Measurements from ENCODE around the gene SPINK9. TPM values are rescaled to one million over a fixed set of nuclear protein-coding genes. Genes with fewer than 3 reads are reported as not detected.

SPINK9 gene
- total RNA-seq (not detected), polyA plus RNA-seq (1 to 10 TPM in 1 of 2 donors, not detected in 1; 1.0 TPM), total RNA-seq (not detected)

- no peaks in the 10 kb centered on the region for H3K9me3 ChIP-seq (ENCODE audit: control insufficient read depth in 2 of 3, low read length in 3 of 3)
- no peaks in the 10 kb centered on the region for H3K36me3 ChIP-seq (ENCODE audit: control insufficient read depth in 2 of 3, insufficient read depth in 3 of 3, low read length in 3 of 3)
- ATAC-seq (no peak), DNase-seq (no peak)
- Mint-ChIP-seq H3K4me1 (no peaks in the 10 kb centered on the region), H3K27me3 (peaks cover 0 to 5% (median 2%) of the 10 kb centered on the region in 5 donors), H3K27ac (no peak within 1 kb of the TSS), H3K4me3 (no peak within 1 kb of the TSS), H3K36me3 (peaks cover 0 to 10% (median 7%) of the 10 kb centered on the region in 5 donors), H3K9me3 (peaks cover 4 to 12% (median 6%) of the 10 kb centered on the region in 11 donors)
- CTCF ChIA-PET, result no interaction called here
- H3K4me3 ChIP-seq (ENCODE audit: low read length), result no peak within 1 kb of the TSS
- intact Hi-C loops (cut with micrococcal nuclease), result no loop called here
- no peaks in the 10 kb centered on the region for H3K4me1 ChIP-seq (ENCODE audit: control insufficient read depth in 2 of 2, insufficient read depth in 2 of 2, low read length in 2 of 2)
- POLR2A ChIA-PET, result no interaction called here
- H3K27ac ChIP-seq (ENCODE audit: low read depth, low read length), result no peak within 1 kb of the TSS
- H3K27me3 ChIP-seq (ENCODE audit: control insufficient read depth in 2 of 2, insufficient read depth in 2 of 2, low read length in 2 of 2), result no peaks in the 10 kb centered on the region
Measured at GRCh38 chr5:148335259-148335658, at the start of gene SPINK9. SPINK9 (plus strand) TSS chr5:148335559; CDS start chr5:148335614, 55 bp downstream.

GRCh38 chr5:148290271-148291195, 44.8 kb upstream of the SPINK9 start:
- Histone ChIP-seq H3K9me3 (ENCODE audit: control insufficient read depth in 2 of 3, low read length in 3 of 3) (no peaks in the 10 kb centered on the region), H3K4me3 (ENCODE audit: low read length) (no peak overlapping the region), H3K27ac (ENCODE audit: low read depth, low read length) (no peak overlapping the region), H3K27me3 (ENCODE audit: control insufficient read depth in 2 of 2, insufficient read depth in 2 of 2, low read length in 2 of 2) (no peaks in the 10 kb centered on the region), H3K4me1 (ENCODE audit: control insufficient read depth in 2 of 2, insufficient read depth in 2 of 2, low read length in 2 of 2) (no peaks in the 10 kb centered on the region), H3K36me3 (ENCODE audit: control insufficient read depth in 2 of 3, insufficient read depth in 3 of 3, low read length in 3 of 3) (no peaks in the 10 kb centered on the region)
- Mint-ChIP-seq H3K4me3 (no peak overlapping the region), H3K27me3 (peaks cover 0 to 2% (median 0%) of the 10 kb centered on the region in 5 donors), H3K36me3 (no peaks in the 10 kb centered on the region), H3K27ac (no peak overlapping the region), H3K4me1 (no peaks in the 10 kb centered on the region), H3K9me3 (no peaks in the 10 kb centered on the region)
- intact Hi-C loops (cut with micrococcal nuclease), result loop anchor here (1.0 to 5.0 kb wide), 3 partner anchors 84 to 193 kb away; no protein-coding TSS in a partner anchor
- POLR2A ChIA-PET, result no interaction called here
- peak; percentile 26 for ATAC-seq
- DNase-seq, result peak in 2 of 9 donors; percentile 3 to 14
- CTCF ChIA-PET, result interaction anchor here (1.7 kb wide), 1 partner anchor 84 kb away, joined by 9 read pairs; no protein-coding TSS in a partner anchor

GRCh38 chr5:148297731-148298130, 37.6 kb upstream of the SPINK9 start:
- H3K4me3 Mint-ChIP-seq, result no peak overlapping the region
- no peak for ATAC-seq

GRCh38 chr5:148306446-148306845, 28.9 kb upstream of the SPINK9 start:
- H3K4me3 Mint-ChIP-seq, result no peak overlapping the region
- H3K27ac Mint-ChIP-seq, result no peak overlapping the region
- ATAC-seq, result no peak
- Histone ChIP-seq H3K36me3 (ENCODE audit: control insufficient read depth in 2 of 3, insufficient read depth in 3 of 3, low read length in 3 of 3) (no peaks in the 10 kb centered on the region), H3K9me3 (ENCODE audit: control insufficient read depth in 2 of 3, low read length in 3 of 3) (no peaks in the 10 kb centered on the region), H3K27ac (ENCODE audit: low read depth, low read length) (no peak overlapping the region), H3K4me1 (ENCODE audit: control insufficient read depth in 2 of 2, insufficient read depth in 2 of 2, low read length in 2 of 2) (no peaks in the 10 kb centered on the region), H3K4me3 (ENCODE audit: low read length) (no peak overlapping the region), H3K27me3 (ENCODE audit: control insufficient read depth in 2 of 2, insufficient read depth in 2 of 2, low read length in 2 of 2) (no peaks in the 10 kb centered on the region)
- intact Hi-C loops (cut with micrococcal nuclease), result no loop called here
- ChIA-PET CTCF (no interaction called here), POLR2A (no interaction called here)
- no peak for DNase-seq
- peaks cover 0 to 11% (median 0%) of the 10 kb centered on the region in 5 donors for H3K27me3 Mint-ChIP-seq
- peaks cover 0 to 15% (median 9%) of the 10 kb centered on the region in 5 donors for H3K36me3 Mint-ChIP-seq
- no peaks in the 10 kb centered on the region for H3K4me1 Mint-ChIP-seq
- H3K9me3 Mint-ChIP-seq, result peaks cover 0 to 16% (median 6%) of the 10 kb centered on the region in 11 donors

More at GRCh38 chr5:148297731-148298130, 37.6 kb upstream of the SPINK9 start:
- no peaks in the 10 kb centered on the region for H3K4me1 ChIP-seq (ENCODE audit: control insufficient read depth in 2 of 2, insufficient read depth in 2 of 2, low read length in 2 of 2)
- Mint-ChIP-seq H3K4me1 (no peaks in the 10 kb centered on the region), H3K9me3 (no peaks in the 10 kb centered on the region), H3K36me3 (no peaks in the 10 kb centered on the region), H3K27me3 (peaks cover 0 to 1% (median 0%) of the 10 kb centered on the region in 5 donors), H3K27ac (no peak overlapping the region)
- H3K27me3 ChIP-seq (ENCODE audit: control insufficient read depth in 2 of 2, insufficient read depth in 2 of 2, low read length in 2 of 2), result no peaks in the 10 kb centered on the region
- ChIA-PET CTCF (no interaction called here), POLR2A (no interaction called here)
- intact Hi-C loops (cut with micrococcal nuclease), result no loop called here
- H3K36me3 ChIP-seq (ENCODE audit: control insufficient read depth in 2 of 3, insufficient read depth in 3 of 3, low read length in 3 of 3), result no peaks in the 10 kb centered on the region
- DNase-seq, result no peak
- H3K4me3 ChIP-seq (ENCODE audit: low read length), result no peak overlapping the region
- H3K9me3 ChIP-seq (ENCODE audit: control insufficient read depth in 2 of 3, low read length in 3 of 3), result no peaks in the 10 kb centered on the region
- H3K27ac ChIP-seq (ENCODE audit: low read depth, low read length), result no peak overlapping the region

GRCh38 chr5:148309019-148309418, 26.3 kb upstream of the SPINK9 start:
- Histone ChIP-seq H3K4me1 (ENCODE audit: control insufficient read depth in 2 of 2, insufficient read depth in 2 of 2, low read length in 2 of 2) (no peaks in the 10 kb centered on the region), H3K4me3 (ENCODE audit: low read length) (no peak overlapping the region), H3K27ac (ENCODE audit: low read depth, low read length) (no peak overlapping the region), H3K27me3 (ENCODE audit: control insufficient read depth in 2 of 2, insufficient read depth in 2 of 2, low read length in 2 of 2) (no peaks in the 10 kb centered on the region), H3K36me3 (ENCODE audit: control insufficient read depth in 2 of 3, insufficient read depth in 3 of 3, low read length in 3 of 3) (no peaks in the 10 kb centered on the region), H3K9me3 (ENCODE audit: control insufficient read depth in 2 of 3, low read length in 3 of 3) (no peaks in the 10 kb centered on the region)
- Mint-ChIP-seq H3K27ac (no peak overlapping the region), H3K36me3 (peaks cover 0 to 15% (median 9%) of the 10 kb centered on the region in 5 donors), H3K4me1 (no peaks in the 10 kb centered on the region), H3K9me3 (peaks cover 0 to 16% (median 6%) of the 10 kb centered on the region in 11 donors), H3K27me3 (peaks cover 0 to 11% (median 0%) of the 10 kb centered on the region in 5 donors), H3K4me3 (no peak overlapping the region)
- intact Hi-C loops (cut with micrococcal nuclease), result no loop called here
- DNase-seq (no peak), ATAC-seq (no peak)
- CTCF ChIA-PET, result no interaction called here
- POLR2A ChIA-PET, result no interaction called here

- H3K36me3 ChIP-seq (ENCODE audit: control insufficient read depth in 2 of 3, insufficient read depth in 3 of 3, low read length in 3 of 3), result no peaks in the 10 kb centered on the region
- peaks cover 0 to 11% (median 0%) of the 10 kb centered on the region in 5 donors for H3K27me3 Mint-ChIP-seq
- no peak overlapping the region for H3K27ac ChIP-seq (ENCODE audit: low read depth, low read length)
- intact Hi-C loops (cut with micrococcal nuclease), result loop anchor here in 1 of 2 donors (5.0 kb wide), 1 partner anchor 63 kb away; no protein-coding TSS in a partner anchor
- H3K4me3 ChIP-seq (ENCODE audit: low read length), result no peak overlapping the region
- peaks cover 0 to 16% (median 6%) of the 10 kb centered on the region in 11 donors for H3K9me3 Mint-ChIP-seq
- H3K4me1 ChIP-seq (ENCODE audit: control insufficient read depth in 2 of 2, insufficient read depth in 2 of 2, low read length in 2 of 2), result no peaks in the 10 kb centered on the region
- CTCF ChIA-PET, result no interaction called here
- no peak overlapping the region for H3K27ac Mint-ChIP-seq
- H3K9me3 ChIP-seq (ENCODE audit: control insufficient read depth in 2 of 3, low read length in 3 of 3), result no peaks in the 10 kb centered on the region
- no peak overlapping the region for H3K4me3 Mint-ChIP-seq
- no peaks in the 10 kb centered on the region for H3K4me1 Mint-ChIP-seq
- no peak for ATAC-seq
- no peak for DNase-seq
- no peaks in the 10 kb centered on the region for H3K27me3 ChIP-seq (ENCODE audit: control insufficient read depth in 2 of 2, insufficient read depth in 2 of 2, low read length in 2 of 2)
- POLR2A ChIA-PET, result no interaction called here
- H3K36me3 Mint-ChIP-seq, result peaks cover 0 to 15% (median 4%) of the 10 kb centered on the region in 5 donors
Measured at GRCh38 chr5:148309746-148310145, 25.6 kb upstream of the SPINK9 start.

Measured in naive thymus-derived CD4-positive, alpha-beta T cell (primary cell).